ENCODE data around the gene C8G. TPM values are rescaled to one million over a fixed set of nuclear protein-coding genes. Genes with fewer than 3 reads are reported as not detected.

Gene C8G
- total RNA-seq, 1 donor from 2014 or later = 1.1 TPM

GRCh38 chr9:136979769-136980587, 34.9 kb downstream of the C8G start:
- TF ChIP-seq CTCF (IDR thresholded peaks at IDR 0.05) = no peak
- peak overlapping the region; percentile 11 for H3K27ac ChIP-seq

GRCh38 chr9:136980669-136981478, 35.8 kb downstream of the C8G start:
- DNase-seq = no peak
- Histone ChIP-seq H3K36me3 (no peaks in the 10 kb centered on the region), H3K27ac (peak overlapping the region; percentile 63), H3K4me3 (no peak overlapping the region), H3K4me1 (peaks cover 26% of the 10 kb centered on the region), H3K27me3 (peaks cover 18% of the 10 kb centered on the region), H3K9me3 (no peaks in the 10 kb centered on the region)
- intact Hi-C loops (cut with DNase I) = no loop called here
- ATAC-seq = no peak
- no peak for TF ChIP-seq CTCF (IDR thresholded peaks at IDR 0.05)

More at GRCh38 chr9:136979769-136980587, 34.9 kb downstream of the C8G start:
- no peak for ATAC-seq
- Histone ChIP-seq H3K9me3 (no peaks in the 10 kb centered on the region), H3K36me3 (no peaks in the 10 kb centered on the region), H3K4me3 (no peak overlapping the region), H3K27me3 (peaks cover 9% of the 10 kb centered on the region), H3K4me1 (peaks cover 34% of the 10 kb centered on the region)
- intact Hi-C loops (cut with DNase I) = no loop called here
- DNase-seq = no peak

- peak overlapping the region; percentile 63 for H3K27ac ChIP-seq
- ATAC-seq (no peak), DNase-seq (no peak)
- no peaks in the 10 kb centered on the region for H3K9me3 ChIP-seq
- H3K4me1 ChIP-seq = peaks cover 17% of the 10 kb centered on the region
- intact Hi-C loops (cut with DNase I) = no loop called here
- H3K4me3 ChIP-seq = no peak overlapping the region
- H3K27me3 ChIP-seq = peaks cover 23% of the 10 kb centered on the region
- H3K36me3 ChIP-seq = no peaks in the 10 kb centered on the region
- TF ChIP-seq CTCF (IDR thresholded peaks at IDR 0.05) = no peak
Measured at GRCh38 chr9:136981588-136982231, 36.7 kb downstream of the C8G start.

- TF ChIP-seq CTCF (IDR thresholded peaks at IDR 0.05) = no peak
- Histone ChIP-seq H3K4me3 (no peak within 1 kb of the TSS), H3K4me1 (peaks cover 11% of the 10 kb centered on the region), H3K9me3 (no peaks in the 10 kb centered on the region), H3K36me3 (no peaks in the 10 kb centered on the region), H3K27me3 (peaks cover 23% of the 10 kb centered on the region), H3K27ac (peak within 1 kb of the TSS; percentile 63)
- intact Hi-C loops (cut with DNase I) = no loop called here
- DNase-seq = no peak
- ATAC-seq = no peak
Measured at GRCh38 chr9:136982232-136983051, 37.4 kb downstream of the C8G start, which contains the start of gene LCNL1. LCNL1 (plus strand) TSS chr9:136982993; CDS start chr9:136983587, 594 bp downstream.

- no peak for DNase-seq
- peaks cover 5% of the 10 kb centered on the region for H3K4me1 ChIP-seq
- H3K9me3 ChIP-seq = no peaks in the 10 kb centered on the region
- intact Hi-C loops (cut with DNase I) = no loop called here
- ATAC-seq = no peak
- H3K27ac ChIP-seq = no peak overlapping the region
- no peak for TF ChIP-seq CTCF (IDR thresholded peaks at IDR 0.05)
- H3K4me3 ChIP-seq = no peak overlapping the region
- no peaks in the 10 kb centered on the region for H3K36me3 ChIP-seq
- peaks cover 23% of the 10 kb centered on the region for H3K27me3 ChIP-seq
Measured at GRCh38 chr9:136983167-136983566, 38.1 kb downstream of the C8G start.
